AG04450 (cell line): Measurements from ENCODE around the gene RHBDF1. TPM values are rescaled to one million over a fixed set of nuclear protein-coding genes. Genes with fewer than 3 reads are reported as not detected.

ENCODE experiments used
- CTCF ChIA-PET: fragments of 300-600, 350-600 bp; formaldehyde crosslinking; extraction: SDS; loops from one replicate; lab custom pipeline; 2022; ENCODE audit warnings: antibody characterized with exemption, inconsistent platforms; lab: Charles Lee
- POLR2A ChIA-PET: fragments of 350-600 bp; formaldehyde crosslinking; extraction: SDS; loops from one replicate; lab custom pipeline; 2021; ENCODE audit warnings: antibody characterized with exemption, inconsistent platforms; lab: Yijun Ruan, JAX
- DNase-seq: peaks from one replicate; pipeline ENCODE4 v3.0.0-alpha.2; 2011; ENCODE audit warnings: low read depth, low spot score
- H3K27ac ChIP-seq: one replicate; pipeline ENCODE4 v1.5.1; 2012; ENCODE audit warnings: low read depth, low read length, control low read depth
- H3K27me3 ChIP-seq: one replicate; pipeline ENCODE4 v1.6.0; 2012; ENCODE audit warnings: low read length; ENCODE audit not compliant: control insufficient read depth, insufficient read depth
- H3K4me3 ChIP-seq: 2 replicates; pipeline ENCODE4 v1.5.1; 2011; ENCODE audit warnings: mild to moderate bottlenecking, low read depth, low read length, control low read depth
- H3K9me3 ChIP-seq: 2 replicates; pipeline ENCODE4 v1.5.1; 2012; ENCODE audit warnings: low read length; ENCODE audit not compliant: control insufficient read depth, insufficient read depth
- polyA minus RNA-seq: library from RNA; depleted of rRNA, polyadenylated mRNA; stranded (reverse); fragments of >200 nt; gene quantifications from 2 replicates; pipeline ENCODE4 v1.2.3, GENCODE V29; 2011; rRNA and poly(A)+ RNA removed
- polyA plus RNA-seq: library from polyadenylated mRNA; depleted of rRNA; stranded (reverse); fragments of >200 nt; gene quantifications from 2 replicates; pipeline ENCODE4 v1.2.3, GENCODE V29; 2011; rRNA removed
- TF ChIP-seq, protein P1 (sequence below): IDR thresholded peaks from 2 replicates; pipeline ENCODE4 v1.5.1; 2011; ENCODE audit warnings: low read depth, low read length, control low read depth, inconsistent platforms

Gene RHBDF1
- polyA plus RNA-seq (50.2 and 61.7 TPM in 2 replicates), polyA minus RNA-seq (28.0 and 40.9 TPM in 2 replicates)

GRCh38 chr16:72561-73548 is at the start of gene RHBDF1:
TSS of gene RHBDF1 (minus strand) at chr16:72631. CDS start at chr16:65015, 7,616 bp downstream.
- ChIA-PET CTCF (interaction anchor here (1.7 to 12.2 kb wide), 2 partner anchors 23 to 34 kb away, joined by 5 to 242 read pairs; no protein-coding TSS in a partner anchor), POLR2A (interaction anchor here (1.0 to 1.9 kb wide), 4 partner anchors 12 to 24 kb away, joined by 4 to 12 read pairs (median 6); partner anchors contain the start of genes POLR3K and SNRNP25)

DNA sequence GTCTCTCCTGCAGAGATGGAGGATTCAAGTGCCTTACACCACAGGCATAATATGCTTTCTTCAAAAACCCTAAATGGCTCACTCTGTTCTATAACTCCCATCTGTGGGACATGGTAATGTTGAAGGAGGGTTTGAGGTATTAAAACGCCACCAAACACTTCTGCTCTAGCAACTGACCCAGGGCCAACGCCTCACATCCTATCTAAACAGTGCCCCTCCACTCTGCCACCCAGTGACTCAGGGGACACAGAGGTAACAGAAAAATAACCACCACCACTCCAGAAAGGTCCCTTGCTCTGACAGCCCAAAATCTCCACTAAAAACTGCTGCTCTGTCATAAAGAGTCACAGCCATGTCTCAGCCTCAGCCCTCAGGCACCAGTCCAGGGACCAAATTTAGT is 48.3 kb upstream of the RHBDF1 start:
- ChIA-PET POLR2A (no interaction called here), CTCF (interaction anchor here (0.9 to 1.7 kb wide), 2 partner anchors 12 to 14 kb away, joined by 3 to 8 read pairs; no protein-coding TSS in a partner anchor)
- Histone ChIP-seq H3K27me3 (no peaks in the 10 kb centered on the region), H3K27ac (no peak overlapping the region), H3K9me3 (no peaks in the 10 kb centered on the region; the same call in 1 of the 2 replicates), H3K4me3 (no peak overlapping the region)
- DNase-seq, result no peak
- TF ChIP-seq, protein P1, sequence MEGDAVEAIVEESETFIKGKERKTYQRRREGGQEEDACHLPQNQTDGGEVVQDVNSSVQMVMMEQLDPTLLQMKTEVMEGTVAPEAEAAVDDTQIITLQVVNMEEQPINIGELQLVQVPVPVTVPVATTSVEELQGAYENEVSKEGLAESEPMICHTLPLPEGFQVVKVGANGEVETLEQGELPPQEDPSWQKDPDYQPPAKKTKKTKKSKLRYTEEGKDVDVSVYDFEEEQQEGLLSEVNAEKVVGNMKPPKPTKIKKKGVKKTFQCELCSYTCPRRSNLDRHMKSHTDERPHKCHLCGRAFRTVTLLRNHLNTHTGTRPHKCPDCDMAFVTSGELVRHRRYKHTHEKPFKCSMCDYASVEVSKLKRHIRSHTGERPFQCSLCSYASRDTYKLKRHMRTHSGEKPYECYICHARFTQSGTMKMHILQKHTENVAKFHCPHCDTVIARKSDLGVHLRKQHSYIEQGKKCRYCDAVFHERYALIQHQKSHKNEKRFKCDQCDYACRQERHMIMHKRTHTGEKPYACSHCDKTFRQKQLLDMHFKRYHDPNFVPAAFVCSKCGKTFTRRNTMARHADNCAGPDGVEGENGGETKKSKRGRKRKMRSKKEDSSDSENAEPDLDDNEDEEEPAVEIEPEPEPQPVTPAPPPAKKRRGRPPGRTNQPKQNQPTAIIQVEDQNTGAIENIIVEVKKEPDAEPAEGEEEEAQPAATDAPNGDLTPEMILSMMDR, result no peak

More at GRCh38 chr16:72561-73548, at the start of gene RHBDF1:
- no peaks in the 10 kb centered on the region for H3K27me3 ChIP-seq
- peak within 1 kb of the TSS; percentile 89 for H3K4me3 ChIP-seq
- H3K27ac ChIP-seq, result peak within 1 kb of the TSS; percentile 52
- no peak for DNase-seq
- TF ChIP-seq, protein P1, result no peak
- H3K9me3 ChIP-seq, result no peaks in the 10 kb centered on the region; the same call in 1 of the 2 replicates

DNA sequence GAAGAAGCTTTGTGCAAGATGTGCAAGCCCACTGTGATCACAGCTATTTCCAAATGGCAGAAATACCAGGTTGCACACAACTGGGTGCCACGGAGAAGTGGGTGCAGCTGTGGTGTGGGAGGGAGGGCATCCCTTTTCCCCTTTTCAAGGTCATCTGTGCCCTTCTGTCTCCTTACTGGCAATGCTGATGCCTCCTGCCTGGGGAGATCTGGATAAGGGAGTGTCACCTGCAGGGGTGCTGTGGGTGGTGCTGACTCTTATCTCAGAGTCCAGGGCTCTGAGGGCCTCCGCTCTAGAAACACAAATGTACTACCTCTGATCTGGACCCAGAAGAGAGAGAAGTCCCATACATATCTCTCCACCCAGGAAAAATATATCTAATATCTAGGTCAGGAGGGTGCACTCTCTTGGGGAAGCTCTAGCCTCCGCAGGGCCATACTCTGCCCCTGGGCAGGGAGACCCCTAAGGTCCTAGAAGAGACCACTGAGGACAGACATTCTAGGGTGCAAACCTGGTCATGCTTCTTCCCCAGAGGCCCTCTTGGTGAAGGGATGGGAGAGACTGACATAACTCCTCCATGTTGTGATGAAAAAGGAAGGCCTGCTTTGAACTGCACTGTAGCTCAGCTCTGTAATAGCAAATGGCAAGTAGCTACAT is 47.5 kb upstream of the RHBDF1 start:
- POLR2A ChIA-PET, result no interaction called here
- Histone ChIP-seq H3K9me3 (no peaks in the 10 kb centered on the region; the same call in 1 of the 2 replicates), H3K4me3 (no peak overlapping the region), H3K27ac (no peak overlapping the region), H3K27me3 (no peaks in the 10 kb centered on the region)
- CTCF ChIA-PET, result interaction anchor here (0.9 to 1.7 kb wide), 2 partner anchors 13 kb away, joined by 3 to 8 read pairs; no protein-coding TSS in a partner anchor
- no peak for DNase-seq
- TF ChIP-seq, protein P1, result no peak

GRCh38 chr16:119295-119694 is 46.9 kb upstream of the RHBDF1 start:
- CTCF ChIA-PET, result interaction anchor here (1.7 kb wide), 1 partner anchor 12 kb away, joined by 8 read pairs; no protein-coding TSS in a partner anchor
- DNase-seq, result no peak

More at GRCh38 chr16:119295-119694, 46.9 kb upstream of the RHBDF1 start:
- no peak overlapping the region for H3K4me3 ChIP-seq
- H3K27me3 ChIP-seq, result no peaks in the 10 kb centered on the region
- no peaks in the 10 kb centered on the region; the same call in 1 of the 2 replicates for H3K9me3 ChIP-seq
- H3K27ac ChIP-seq, result no peak overlapping the region
- TF ChIP-seq, protein P1, result no peak
- POLR2A ChIA-PET, result no interaction called here
